ENCODE data around the gene HEXIM1.

HEXIM1 gene

DNA sequence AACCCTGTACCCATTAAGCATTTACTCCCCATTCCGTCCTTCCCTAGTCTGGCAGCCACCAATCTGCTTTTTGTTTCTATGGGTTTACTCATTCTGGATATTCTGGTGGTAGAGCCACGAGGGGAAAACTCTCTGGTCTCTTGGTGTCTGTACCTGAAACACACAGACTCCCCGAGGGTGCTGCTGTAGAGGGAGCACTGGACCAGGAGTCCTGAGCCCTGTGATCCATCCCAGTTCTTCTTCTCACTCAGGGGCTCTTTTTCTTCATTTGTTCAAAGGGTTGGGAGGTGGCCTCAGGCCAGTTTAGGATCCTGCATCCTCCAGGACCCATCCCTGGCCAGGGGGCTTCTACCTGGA, 27.5 kb downstream of the HEXIM1 start:
- no peak for TF ChIP-seq YY1 (IDR thresholded peaks at IDR 0.05; ENCODE audit: low read depth)
- no peak for TF ChIP-seq EGR1 (IDR thresholded peaks at IDR 0.05)
- 0 out of 2 replicates have a peak, but pooled peaks have one; percentile 0 for TF ChIP-seq NFIC (IDR thresholded peaks at IDR 0.05)

DNA sequence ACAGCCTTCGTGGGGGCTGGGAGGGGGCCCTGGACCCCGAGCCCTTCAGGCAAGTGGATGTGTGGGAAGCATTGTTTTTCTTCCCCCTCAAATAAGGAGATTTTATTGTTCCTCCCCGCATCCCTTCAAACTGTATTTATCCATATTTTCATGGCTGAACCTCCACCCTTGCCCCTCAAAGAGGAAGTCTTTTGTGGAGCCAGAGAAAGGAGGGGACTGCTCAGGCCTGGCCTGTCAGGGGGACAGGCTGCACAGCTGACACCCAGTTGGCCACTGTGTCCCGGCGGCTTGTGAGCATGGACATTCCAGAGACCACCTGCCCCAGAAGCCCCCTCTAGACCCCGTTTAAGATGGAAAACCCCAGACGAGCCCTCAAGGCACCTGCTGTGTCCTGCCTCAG, 29.3 kb downstream of the HEXIM1 start:
- TF ChIP-seq RAD21 (IDR thresholded peaks at IDR 0.05; ENCODE audit: low read depth), result no peak
- TF ChIP-seq, protein P1, sequence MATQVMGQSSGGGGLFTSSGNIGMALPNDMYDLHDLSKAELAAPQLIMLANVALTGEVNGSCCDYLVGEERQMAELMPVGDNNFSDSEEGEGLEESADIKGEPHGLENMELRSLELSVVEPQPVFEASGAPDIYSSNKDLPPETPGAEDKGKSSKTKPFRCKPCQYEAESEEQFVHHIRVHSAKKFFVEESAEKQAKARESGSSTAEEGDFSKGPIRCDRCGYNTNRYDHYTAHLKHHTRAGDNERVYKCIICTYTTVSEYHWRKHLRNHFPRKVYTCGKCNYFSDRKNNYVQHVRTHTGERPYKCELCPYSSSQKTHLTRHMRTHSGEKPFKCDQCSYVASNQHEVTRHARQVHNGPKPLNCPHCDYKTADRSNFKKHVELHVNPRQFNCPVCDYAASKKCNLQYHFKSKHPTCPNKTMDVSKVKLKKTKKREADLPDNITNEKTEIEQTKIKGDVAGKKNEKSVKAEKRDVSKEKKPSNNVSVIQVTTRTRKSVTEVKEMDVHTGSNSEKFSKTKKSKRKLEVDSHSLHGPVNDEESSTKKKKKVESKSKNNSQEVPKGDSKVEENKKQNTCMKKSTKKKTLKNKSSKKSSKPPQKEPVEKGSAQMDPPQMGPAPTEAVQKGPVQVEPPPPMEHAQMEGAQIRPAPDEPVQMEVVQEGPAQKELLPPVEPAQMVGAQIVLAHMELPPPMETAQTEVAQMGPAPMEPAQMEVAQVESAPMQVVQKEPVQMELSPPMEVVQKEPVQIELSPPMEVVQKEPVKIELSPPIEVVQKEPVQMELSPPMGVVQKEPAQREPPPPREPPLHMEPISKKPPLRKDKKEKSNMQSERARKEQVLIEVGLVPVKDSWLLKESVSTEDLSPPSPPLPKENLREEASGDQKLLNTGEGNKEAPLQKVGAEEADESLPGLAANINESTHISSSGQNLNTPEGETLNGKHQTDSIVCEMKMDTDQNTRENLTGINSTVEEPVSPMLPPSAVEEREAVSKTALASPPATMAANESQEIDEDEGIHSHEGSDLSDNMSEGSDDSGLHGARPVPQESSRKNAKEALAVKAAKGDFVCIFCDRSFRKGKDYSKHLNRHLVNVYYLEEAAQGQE (IDR thresholded peaks at IDR 0.05; ENCODE audit: low read depth), result no peak
- TF ChIP-seq CEBPB (IDR thresholded peaks at IDR 0.05), result no peak
- no peak for TF ChIP-seq CREB1 (IDR thresholded peaks at IDR 0.05; ENCODE audit: low read depth)
- TF ChIP-seq ZBTB7A (IDR thresholded peaks at IDR 0.05; ENCODE audit: low read depth), result no peak

DNA sequence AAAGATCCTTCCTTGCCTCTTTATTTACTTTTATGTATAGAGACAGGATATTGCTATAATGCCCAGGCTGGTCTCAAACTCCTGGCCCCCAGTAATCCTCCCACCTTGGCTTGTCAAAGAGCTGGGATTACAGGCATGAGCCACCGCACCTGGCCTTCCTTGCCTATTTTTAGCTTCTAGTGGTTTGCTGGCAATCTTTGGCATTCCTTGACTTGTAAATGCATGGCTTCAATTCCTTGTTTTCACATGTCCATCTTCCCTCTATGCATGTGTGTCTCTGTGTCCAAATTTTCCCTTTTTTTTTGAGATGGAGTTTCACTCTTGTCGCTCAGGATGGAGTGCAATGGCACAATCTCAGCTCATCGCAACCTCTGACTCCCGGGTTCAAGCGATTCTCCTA, 35.9 kb downstream of the HEXIM1 start:
- TF ChIP-seq TCF12 (IDR thresholded peaks at IDR 0.05; ENCODE audit: low read depth) (no peak), FOXM1 (IDR thresholded peaks at IDR 0.05; ENCODE audit: borderline replicate concordance, low read depth) (no peak), ZBTB7A (IDR thresholded peaks at IDR 0.05; ENCODE audit: low read depth) (no peak), RAD21 (IDR thresholded peaks at IDR 0.05; ENCODE audit: low read depth) (no peak), TAF1 (IDR thresholded peaks at IDR 0.05; ENCODE audit: low read depth) (no peak), CREB1 (IDR thresholded peaks at IDR 0.05; ENCODE audit: low read depth) (no peak), EP300 (IDR thresholded peaks at IDR 0.05; ENCODE audit: borderline replicate concordance) (no peak), EGR1 (IDR thresholded peaks at IDR 0.05) (no peak)
- TF ChIP-seq, protein P1 (IDR thresholded peaks at IDR 0.05; ENCODE audit: low read depth), result no peak

DNA sequence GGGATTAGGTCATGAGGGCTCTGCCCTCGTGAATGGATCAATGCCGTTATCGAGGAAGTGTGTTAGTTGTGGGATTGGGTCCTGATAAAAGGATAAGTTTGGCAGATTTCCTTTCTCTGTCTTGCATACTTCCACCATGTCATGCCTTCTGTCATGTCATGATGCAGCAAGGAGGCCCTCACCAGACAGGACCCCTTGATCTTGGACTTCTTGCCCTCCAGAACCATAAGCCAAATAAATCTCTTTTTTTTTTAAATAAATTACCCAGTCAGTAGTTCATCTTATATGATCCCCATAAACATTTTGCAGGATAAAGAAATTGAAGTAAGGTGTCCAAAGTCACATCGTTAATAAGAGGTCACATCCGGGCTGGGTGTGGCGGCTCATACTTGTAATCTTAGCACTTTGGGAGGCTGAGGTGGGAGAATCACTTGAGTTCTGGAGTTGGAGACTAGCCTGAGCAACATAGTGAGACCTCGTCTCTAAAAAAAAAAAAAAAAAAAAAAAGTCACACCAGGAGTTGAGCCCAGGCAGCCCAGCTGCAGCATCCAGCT, 38.6 kb downstream of the HEXIM1 start:
- TF ChIP-seq, protein P1 (IDR thresholded peaks at IDR 0.05; ENCODE audit: low read depth), result no peak
- TF ChIP-seq CEBPB (IDR thresholded peaks at IDR 0.05), result no peak
- TF ChIP-seq, protein P2, sequence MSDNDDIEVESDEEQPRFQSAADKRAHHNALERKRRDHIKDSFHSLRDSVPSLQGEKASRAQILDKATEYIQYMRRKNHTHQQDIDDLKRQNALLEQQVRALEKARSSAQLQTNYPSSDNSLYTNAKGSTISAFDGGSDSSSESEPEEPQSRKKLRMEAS (IDR thresholded peaks at IDR 0.05), result no peak
- no peak for TF ChIP-seq NFIC (IDR thresholded peaks at IDR 0.05)
- no peak for TF ChIP-seq TEAD4 (IDR thresholded peaks at IDR 0.05)
- TF ChIP-seq TCF12 (IDR thresholded peaks at IDR 0.05; ENCODE audit: low read depth), result no peak
- no peak for TF ChIP-seq YY1 (IDR thresholded peaks at IDR 0.05; ENCODE audit: low read depth)

DNA sequence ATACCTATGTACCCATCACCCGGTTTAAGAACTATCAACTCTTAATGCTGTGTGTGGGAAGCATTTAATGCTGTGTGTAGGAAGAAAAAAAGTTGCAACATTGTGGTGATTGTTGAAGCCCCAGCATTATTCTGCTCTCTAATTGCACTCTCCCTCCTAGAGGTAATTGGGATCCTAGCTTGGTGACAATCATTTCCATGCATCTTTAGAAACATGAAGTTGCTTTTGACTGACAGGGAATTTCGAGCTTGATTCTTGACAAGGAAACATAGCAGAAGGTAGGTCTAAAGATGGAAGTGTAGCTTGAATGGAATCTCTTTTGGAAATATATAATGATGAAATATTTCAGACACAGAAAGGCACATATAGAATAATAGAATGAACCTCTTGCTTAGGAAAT, 40.7 kb downstream of the HEXIM1 start:
- TF ChIP-seq RAD21 (IDR thresholded peaks at IDR 0.05; ENCODE audit: low read depth) (no peak), CREB1 (IDR thresholded peaks at IDR 0.05; ENCODE audit: low read depth) (no peak), TCF12 (IDR thresholded peaks at IDR 0.05; ENCODE audit: low read depth) (no peak), FOXM1 (IDR thresholded peaks at IDR 0.05; ENCODE audit: borderline replicate concordance, low read depth) (no peak), EGR1 (IDR thresholded peaks at IDR 0.05) (no peak), YY1 (IDR thresholded peaks at IDR 0.05; ENCODE audit: low read depth) (no peak)

DNA sequence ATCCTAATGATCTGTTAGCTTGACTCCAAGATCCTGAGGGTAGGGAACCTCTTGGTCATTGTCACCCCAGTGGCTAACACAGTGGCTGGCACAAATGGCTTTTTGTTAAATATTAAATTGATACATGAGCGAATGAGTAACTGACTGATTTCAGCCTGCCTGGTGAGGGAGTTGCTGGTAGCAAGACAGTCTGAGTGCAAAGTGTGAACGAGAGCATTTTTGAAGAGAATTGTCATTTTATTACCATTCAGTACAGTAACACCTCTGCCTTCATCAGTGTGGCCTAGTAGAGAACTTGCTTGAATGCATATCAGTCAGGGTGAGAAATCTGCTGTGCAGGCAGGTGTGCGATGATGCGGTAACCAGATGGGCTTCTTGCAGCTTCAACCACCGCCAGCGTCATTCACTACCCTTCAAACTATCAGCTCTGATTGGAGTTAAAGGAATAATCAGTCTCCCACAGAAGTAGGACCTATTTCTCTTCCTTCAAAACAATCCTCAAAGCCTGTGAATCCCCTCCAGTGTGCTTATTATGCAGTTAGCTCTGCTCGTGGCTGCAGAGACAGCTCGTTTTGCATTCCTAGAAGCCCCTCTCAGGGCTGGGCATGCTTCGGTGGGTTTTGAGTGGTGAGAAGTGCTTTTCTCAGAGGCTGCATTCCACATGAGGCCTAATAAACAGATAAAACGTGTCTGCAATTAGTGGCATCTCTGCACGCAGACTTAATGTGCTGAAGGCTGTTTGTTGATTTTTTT, 42.4 kb downstream of the HEXIM1 start:
- TF ChIP-seq TAF1 (IDR thresholded peaks at IDR 0.05; ENCODE audit: low read depth) (no peak), TEAD4 (IDR thresholded peaks at IDR 0.05) (no peak), YY1 (IDR thresholded peaks at IDR 0.05; ENCODE audit: low read depth) (no peak), ZBTB7A (IDR thresholded peaks at IDR 0.05; ENCODE audit: low read depth) (no peak), EGR1 (IDR thresholded peaks at IDR 0.05) (no peak)
- TF ChIP-seq, protein P2 (IDR thresholded peaks at IDR 0.05), result no peak
- TF ChIP-seq, protein P1 (IDR thresholded peaks at IDR 0.05; ENCODE audit: low read depth), result no peak

All from Ishikawa (cell line).